ENCODE results near the gene PEX11G.

PEX11G gene

DNA sequence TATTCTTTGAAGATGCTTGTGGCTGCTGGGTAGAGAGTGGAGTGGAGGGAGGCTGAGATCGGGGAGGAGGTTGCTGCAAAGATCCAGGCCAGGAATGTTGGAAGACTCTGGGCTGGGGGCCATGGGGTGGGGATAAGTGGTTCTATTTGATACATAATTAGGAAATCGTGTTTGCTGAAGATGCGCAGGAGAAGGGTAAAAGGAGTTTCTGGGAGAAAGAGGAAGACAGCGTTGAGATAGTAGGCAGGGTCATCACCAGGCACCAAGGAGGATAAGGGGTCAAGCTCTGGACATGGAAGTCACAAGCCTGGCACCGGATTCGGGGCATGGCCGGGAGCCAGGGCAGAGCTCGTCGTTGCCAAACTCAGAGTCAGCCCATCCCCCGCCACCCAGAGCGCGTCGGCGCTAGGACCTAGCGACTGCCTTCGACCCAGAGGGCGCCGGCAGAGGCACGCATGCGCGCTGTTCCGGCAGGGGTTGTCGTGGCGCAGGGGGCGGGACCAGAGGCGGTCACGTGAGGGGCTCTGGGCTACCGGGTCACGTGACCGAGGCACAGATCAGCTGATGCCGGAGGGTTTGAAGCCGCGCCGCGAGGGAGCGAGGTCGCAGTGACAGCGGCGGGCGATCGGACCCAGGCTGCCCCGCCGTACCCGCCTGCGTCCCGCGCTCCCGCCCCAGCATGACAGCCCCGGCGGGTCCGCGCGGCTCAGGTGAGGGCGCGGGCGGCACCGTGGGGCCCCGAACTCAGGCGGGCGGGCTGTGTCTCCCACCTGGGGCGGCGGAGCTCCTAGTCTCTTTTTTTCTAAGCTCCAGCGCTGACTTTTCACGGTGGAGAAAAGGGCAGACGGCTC is 33.5 kb upstream of the PEX11G start, which contains the start of gene MCOLN1:
Gene MCOLN1 (plus strand): TSS at position 553 of the 851 bp plus-strand sequence. CDS start 127 bp downstream, at position 680.
- DNase-seq (ENCODE audit: low read depth in 4 of 4, low spot score in 1 of 4) = peak; percentile 99 to 100 (median 100)

DNA sequence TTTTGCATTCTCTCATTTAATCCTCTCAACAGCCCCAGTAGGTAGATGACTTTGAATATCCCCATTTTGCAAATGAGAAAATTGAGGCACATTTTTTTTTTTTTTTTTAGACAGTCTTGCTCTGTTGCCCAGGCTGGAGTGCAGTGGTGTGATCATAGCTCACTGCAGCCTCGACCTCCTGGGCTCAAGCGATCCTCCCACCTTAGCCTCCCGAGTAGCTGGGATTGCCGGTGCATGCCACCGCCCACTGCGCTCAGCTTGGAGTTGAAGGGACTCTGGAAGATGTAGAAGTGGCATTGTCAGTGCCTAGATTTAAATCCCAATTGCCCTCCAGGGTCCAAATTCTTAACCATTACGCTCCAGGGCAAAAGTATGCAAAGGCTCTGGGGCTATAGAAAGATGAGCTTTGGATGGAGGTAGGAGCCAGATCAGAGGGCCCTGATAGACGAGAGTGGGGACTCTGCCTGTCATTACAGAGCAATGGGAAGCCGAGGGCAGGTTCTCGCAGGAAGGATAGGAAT is 32.8 kb upstream of the PEX11G start:
- DNase-seq (ENCODE audit: low read depth in 4 of 4, low spot score in 1 of 4) = no peak

DNA sequence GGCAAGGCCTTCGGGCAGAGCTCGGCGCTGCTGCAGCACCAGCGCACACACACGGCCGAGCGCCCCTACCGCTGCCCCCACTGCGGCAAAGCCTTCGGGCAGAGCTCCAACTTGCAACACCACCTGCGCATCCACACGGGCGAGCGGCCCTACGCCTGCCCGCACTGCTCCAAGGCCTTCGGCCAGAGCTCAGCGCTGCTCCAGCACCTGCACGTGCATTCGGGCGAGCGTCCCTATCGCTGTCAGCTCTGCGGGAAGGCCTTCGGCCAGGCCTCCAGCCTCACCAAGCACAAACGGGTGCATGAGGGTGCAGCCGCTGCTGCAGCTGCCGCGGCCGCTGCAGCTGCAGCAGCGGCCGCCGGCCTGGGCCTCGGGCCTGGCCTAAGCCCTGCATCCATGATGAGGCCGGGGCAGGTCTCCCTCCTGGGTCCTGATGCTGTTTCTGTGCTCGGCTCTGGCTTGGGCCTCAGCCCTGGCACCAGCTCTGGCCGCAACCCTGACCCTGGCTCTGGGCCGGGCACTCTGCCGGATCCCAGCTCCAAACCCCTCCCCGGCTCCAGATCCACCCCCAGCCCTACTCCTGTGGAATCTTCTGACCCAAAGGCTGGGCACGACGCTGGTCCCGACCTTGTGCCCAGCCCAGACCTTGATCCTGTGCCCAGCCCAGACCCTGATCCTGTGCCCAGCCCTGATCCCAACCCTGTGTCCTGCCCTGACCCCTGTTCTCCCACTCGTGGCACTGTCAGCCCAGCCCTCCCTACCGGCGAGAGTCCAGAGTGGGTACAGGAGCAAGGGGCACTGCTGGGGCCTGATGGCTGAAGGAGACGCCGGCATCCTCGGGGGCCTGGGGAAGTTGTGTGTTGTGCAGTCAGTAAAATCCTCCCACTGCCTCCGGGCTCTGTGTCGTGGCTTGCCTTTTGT is 31.6 kb upstream of the PEX11G start:
- DNase-seq (ENCODE audit: low read depth in 4 of 4, low spot score in 1 of 4) = no peak

DNA sequence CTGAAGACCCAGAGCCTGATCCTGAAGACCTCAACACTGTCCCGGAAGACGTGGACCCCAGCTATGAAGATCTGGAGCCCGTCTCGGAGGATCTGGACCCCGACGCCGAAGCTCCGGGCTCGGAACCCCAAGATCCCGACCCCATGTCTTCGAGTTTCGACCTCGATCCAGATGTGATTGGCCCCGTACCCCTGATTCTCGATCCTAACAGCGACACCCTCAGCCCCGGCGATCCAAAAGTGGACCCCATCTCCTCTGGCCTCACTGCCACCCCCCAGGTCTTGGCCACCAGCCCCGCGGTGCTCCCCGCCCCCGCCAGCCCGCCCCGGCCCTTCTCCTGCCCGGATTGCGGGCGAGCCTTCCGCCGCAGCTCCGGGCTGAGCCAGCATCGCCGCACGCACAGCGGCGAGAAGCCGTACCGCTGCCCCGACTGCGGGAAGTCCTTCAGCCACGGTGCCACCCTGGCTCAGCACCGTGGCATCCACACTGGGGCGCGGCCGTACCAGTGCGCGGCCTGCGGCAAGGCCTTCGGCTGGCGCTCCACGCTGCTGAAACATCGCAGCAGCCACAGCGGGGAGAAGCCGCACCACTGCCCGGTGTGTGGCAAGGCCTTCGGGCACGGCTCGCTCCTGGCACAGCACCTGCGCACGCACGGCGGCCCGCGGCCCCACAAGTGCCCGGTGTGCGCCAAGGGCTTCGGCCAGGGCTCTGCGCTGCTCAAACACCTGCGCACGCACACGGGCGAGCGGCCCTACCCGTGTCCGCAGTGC is 30.7 kb upstream of the PEX11G start:
- DNase-seq (ENCODE audit: low read depth in 4 of 4, low spot score in 1 of 4) = no peak

DNA sequence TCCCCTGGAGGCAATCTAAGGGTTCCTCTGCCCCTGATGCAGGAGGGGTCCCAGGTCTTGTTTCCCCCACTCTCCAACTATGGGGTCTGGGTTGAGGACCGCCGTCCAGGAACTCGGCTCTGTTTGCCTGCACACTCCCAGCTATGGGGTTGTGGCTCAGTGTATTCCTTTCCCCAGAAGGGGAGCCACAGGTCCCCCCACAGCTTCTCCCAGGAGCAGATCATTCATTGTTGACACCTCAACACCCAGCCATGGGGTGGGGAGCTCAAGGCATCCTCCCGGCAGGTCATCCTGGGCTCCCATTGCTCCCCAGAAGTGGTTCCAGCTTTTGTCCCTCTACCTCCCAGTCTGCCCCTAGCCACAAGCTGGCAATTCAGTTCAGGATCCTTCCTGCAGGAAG is 28.0 kb upstream of the PEX11G start:
- DNase-seq (ENCODE audit: low read depth in 4 of 4, low spot score in 1 of 4) = no peak

DNA sequence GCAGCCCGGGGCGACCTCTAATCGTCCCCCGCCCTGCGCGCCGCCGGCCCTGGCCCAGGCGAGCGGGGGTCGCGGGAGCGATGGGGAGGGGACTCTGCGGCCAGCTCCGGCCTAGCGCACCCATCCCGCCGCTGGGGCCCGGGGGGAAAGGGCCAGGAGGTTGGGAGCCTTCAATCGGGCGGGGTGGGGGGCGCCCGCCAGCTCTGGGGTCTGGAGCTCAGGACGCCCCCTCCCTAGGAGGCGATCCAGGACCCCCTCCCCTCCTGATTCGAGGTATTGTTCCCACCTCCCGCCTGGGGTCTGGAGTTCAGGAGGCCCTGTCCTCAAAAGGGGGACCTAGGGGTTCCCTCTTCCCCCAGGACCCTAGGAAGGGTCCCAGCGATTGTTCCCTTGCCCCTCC is 27.5 kb upstream of the PEX11G start:
- DNase-seq (ENCODE audit: low read depth in 4 of 4, low spot score in 1 of 4) = no peak

DNA sequence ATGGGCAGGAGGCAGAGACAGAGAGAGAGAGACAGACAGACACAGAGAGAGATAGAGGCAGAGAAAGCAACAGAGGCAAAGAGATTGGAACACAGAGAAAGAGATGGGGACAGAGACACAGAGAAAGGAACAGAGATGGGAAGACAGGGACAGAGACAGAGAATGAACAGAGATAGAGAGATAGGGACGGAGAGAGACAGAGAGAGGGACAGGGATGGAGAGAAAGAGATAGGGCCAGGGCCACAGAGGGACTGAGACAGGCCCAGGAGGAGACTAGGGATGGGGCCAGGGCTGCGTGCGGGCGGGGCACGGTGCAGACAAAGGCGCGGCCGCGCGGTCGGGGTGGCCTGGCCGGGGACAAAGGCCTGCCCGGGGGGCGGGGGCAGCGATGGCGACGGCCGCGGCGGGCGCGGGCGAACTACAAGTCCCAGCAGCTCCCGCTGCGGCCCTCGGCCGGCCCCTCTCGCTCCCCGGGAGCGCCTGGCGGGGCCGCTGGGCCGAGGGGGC is 26.9 kb upstream of the PEX11G start, which contains the start of gene ZNF358:
Gene ZNF358 (plus strand): TSS at position 459 of the 507 bp plus-strand sequence. CDS start 3,140 bp downstream, outside the sequence.
- no peak for DNase-seq (ENCODE audit: low read depth in 4 of 4, low spot score in 1 of 4)

DNA sequence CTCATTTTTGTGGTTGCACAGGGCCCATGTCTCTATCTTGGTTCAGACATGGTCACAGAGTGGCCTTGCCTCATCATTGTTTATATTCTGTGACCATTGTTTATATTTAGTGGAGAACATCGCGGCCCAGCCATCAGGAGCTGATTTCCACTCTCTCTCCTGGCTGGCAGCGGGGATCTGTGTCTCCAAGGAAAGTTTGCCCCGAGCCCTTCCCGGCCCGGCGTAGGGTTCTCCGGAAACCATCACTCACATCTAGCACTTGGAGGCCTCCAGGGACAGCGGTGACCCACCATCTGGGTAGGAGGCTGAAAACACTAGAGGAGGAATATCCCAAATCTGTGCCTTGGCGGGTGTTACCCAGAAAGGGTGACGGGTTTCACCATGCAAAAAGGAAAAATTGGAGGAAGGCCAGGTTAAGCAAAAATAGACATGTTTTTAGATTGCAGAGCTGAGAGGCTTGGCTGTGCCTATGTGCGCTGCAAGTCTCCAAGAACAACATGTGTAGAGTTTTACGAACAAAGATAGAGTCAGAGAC is 26.3 kb upstream of the PEX11G start:
- DNase-seq (ENCODE audit: low read depth in 4 of 4, low spot score in 1 of 4) = no peak

DNA sequence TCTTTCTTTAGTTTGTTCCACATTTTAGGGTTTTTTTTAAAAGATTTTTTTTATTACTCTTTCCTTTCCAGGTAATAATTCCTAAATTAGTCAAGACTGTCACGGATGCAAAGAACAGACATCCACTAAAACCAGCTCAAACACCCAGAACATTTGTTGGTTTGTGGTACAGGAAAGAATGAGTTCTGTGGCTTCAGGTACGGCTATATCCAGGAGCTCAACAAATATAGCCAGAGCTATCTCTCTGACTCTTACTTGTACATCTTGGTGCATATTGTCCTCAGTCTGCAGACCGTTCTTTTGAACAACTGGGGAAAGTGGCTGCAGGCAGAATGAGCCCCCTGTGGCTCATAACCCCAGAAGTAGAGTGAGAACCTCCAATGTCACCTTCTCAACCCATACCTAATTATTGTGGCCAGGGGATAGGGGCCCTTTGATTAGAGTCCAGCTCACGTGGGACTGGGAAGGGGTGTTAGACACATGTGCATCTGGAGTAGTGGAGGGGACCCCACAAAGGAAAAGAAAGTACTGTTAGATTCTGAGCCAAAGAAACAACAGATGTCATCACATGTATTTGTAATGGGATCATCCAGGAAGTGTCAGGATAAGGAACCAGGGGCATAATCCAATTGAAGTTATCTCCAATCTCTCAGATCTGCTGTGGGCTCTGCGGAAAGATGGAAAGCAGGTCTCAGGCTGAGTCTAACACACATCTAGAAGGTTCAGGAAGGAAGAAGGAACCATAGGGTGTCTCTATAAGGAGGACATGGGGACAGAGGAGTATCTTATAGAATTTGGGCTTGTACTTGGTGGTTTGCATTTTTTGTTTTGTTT is 25.2 kb upstream of the PEX11G start:
- DNase-seq (ENCODE audit: low read depth in 4 of 4, low spot score in 1 of 4) = no peak

DNA sequence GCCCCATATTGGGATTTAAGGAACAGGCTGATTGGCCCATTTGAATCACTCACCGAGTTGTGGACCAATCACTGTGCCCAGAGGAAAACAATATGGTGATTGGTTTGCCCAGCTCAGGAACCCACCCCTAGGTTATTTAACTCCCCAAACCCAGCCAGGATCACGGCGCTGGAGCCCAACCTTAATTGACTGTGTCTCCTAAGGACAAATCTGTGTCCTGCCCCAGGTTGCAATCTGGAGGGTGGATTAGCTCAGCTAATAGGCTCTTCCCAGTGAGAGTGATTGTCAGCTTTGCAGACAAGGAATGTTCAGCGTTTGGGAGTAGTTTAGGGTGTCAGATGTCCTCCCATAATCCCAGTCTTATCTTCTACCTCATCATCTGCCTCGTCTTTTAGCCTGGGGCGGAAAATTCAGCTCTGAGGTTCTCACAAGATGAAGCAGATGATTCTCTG is 23.6 kb upstream of the PEX11G start:
- no peak for DNase-seq (ENCODE audit: low read depth in 4 of 4, low spot score in 1 of 4)

DNA sequence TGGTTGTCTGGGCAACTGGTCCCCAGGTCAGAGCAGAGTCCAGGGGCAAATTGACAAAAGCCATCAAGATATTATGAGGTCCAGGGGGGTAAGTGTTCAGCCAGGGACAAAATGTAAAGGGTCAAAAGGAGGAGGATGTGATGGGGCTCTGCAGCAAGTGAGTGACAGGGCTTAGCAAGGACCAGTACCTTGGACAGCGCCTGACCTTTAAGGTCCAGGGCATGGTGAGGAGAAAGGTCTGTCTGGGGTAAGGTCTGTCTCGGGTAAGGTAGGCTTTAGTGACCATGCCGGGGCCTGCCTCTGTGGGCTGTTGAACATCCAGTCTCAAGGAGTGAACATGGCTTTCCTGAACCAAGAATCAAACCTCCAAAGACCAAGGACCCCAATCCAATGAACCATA is 20.8 kb upstream of the PEX11G start:
- no peak for DNase-seq (ENCODE audit: low read depth in 4 of 4, low spot score in 1 of 4)

DNA sequence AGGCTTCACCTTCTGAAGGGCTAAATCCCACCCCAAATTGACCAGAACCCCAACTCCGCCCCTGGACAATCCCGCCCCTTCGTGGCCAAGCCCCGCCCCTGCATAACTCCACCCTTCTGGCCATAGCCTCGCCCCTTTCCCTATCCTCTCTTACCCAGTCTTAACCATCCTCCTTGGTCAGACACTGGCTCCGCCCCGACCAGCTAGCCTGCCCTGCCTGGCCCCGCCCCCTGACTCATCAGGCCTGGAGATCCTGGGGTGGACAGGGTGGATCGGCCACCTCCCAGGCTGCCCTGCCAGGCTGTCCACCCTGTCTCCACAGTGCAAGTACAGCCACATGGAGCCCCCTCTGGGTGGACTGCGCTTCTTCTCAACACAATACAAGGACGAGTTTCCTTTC is 19.0 kb upstream of the PEX11G start:
- no peak for DNase-seq (ENCODE audit: low read depth in 4 of 4, low spot score in 1 of 4)

DNA sequence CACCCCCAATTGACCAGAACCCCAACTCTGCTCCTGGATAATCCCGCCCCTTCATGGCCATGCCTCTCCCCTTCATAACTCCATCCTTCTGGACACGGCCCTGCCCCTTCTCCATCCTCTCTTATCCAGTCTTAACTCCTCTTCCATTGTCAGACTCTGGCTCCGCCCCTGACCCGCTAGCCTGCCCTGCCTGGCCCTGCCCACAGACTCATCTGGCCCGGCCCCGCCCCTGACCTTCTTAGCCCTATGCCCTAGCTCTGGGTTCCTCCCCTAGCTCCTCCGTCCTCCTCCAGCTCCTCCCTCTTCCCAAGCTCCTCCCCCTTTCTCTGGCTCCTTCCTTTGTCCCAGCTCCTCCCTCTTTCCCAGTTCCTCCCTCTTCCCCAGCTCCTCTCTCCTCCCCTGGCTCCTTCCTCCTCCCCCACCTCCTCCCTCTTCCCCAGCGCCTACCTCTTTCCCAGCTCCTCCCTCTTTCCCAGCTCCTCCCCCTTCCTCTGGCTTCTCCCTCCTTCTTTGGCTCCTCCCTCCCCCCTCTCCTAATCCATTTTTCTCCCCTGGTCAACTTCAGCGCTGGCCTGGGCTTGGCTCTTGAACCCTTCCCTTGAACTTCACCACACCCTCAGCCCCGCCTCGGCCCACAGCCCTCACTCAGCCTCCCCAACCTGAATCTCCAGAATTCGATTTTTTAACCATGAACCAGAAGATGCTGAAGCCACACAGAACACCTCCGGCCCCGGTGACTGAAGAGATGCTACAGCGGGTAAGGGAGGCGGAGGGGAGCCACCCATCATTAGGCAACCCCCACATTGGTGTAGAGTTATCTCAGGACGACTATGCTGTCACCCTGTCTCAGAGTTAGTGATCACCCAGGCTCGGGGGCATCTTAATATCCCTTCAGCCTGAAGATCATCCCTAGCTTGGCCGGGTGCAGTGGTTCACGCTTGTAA is 17.8 kb upstream of the PEX11G start:
- DNase-seq (ENCODE audit: low read depth in 4 of 4, low spot score in 1 of 4) = peak in 1 of 4 experiments; percentile 51

DNA sequence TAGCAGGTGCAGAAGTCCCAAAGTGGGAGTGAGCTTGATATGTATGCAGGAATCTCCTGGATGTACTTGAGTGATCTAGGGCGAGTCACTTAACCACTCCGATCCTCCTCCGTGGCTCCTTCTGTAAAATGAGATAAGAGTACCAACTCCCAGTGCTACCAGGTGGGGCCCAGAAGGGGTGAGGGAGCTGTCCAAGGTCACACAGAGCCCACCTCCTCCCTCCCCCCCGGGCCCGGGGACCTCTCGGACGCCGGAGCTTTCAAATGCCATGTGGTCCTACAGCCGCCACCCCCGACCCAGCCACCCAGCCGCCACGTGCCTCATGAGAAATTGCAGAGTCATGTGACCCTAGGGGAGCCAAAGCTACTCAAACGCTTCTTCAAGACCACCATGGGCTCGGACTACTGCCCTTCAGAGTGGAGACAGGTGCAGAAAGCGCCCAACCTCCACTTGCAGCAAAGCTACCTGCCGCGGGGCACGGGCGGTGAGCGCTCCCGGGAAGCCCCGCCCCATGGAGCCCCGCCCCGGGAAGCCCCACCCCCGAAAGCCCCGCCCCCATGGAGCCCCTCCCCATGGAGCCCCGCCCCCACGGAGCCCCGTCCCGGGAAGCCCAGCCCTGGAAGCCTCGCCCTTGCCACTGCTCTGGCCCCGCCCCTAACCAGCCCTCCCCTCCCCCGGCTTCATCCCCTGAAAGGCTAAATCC is 17.0 kb upstream of the PEX11G start:
- DNase-seq (ENCODE audit: low read depth in 4 of 4, low spot score in 1 of 4) = no peak

DNA sequence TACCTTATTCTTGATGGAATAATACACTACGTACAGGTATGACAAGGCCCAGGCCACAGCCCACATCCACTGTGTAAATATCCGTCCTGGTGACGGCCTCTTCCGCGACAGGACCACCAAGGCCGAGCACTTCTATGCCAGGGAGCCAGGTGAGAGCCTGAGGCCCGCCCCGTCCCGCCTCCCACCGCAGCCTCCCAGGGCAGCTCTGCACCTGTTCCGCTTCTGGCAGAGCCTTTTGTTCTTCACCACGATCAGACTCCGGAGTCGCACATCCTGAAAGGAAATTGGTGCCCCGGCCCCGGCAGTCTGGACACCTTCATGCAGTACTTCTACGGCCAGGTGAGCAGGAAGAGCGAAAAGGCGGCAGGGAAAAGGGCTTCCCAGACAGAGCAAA is 16.4 kb upstream of the PEX11G start:
- no peak for DNase-seq (ENCODE audit: low read depth in 4 of 4, low spot score in 1 of 4)

DNA sequence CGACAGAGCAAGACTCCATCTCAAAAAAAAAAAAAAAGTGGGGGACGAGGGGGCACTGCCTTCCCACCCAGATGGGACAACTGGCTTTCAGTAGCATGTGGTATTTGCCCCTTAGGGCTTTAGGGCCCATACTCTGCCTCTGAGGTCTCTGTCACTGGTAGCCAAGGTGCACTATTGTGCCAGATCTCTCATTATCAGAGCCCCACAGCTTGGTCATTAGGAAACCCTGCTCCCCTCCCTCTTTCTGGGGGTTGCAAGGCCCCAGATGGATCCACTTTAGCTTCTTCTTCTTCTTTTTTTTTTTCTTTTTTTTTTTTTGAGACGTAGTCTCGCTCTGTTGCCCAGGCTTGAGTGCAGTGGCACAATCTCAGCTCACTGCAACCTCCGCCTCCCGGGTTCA is 15.8 kb upstream of the PEX11G start:
- DNase-seq (ENCODE audit: low read depth in 4 of 4, low spot score in 1 of 4) = no peak

DNA sequence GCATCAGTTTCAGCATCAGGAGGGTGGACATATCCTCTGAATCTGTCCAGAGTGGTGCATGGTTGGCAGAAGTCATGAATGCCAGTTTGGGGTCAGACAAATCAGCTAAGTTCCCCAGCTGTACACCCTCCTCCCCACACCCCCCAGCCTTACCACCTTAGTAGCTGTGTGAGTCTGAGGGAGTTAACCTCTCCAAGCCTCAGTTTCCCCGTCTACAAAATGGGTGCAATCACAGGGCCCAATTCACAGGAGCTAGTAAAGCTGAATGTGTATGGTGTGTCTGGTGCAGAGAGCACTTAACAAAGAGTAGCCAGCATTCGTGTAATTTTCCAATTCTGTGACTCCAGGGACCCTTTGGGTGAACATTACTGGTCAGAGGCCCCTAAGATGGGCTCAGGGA is 13.7 kb upstream of the PEX11G start:
- no peak for DNase-seq (ENCODE audit: low read depth in 4 of 4, low spot score in 1 of 4)

Data from stimulated activated CD4-positive, alpha-beta T cell treated with anti-CD3 and anti-CD28 coated beads, Interleukin-1b, Interleukin-23, amount 100 ng/mL, for 24 hours (primary cell).